Measurements from ENCODE around the gene VPS35L.

Gene VPS35L

GRCh38 chr16:19748389-19749168 lies 193.1 kb downstream of the VPS35L start:
- no peak overlapping the region for H3K4me3 ChIP-seq (replicated peaks in 1 of 2; ENCODE audit: low read depth in 2 of 2, low read length in 2 of 2)
- peak; percentile 27 to 46 for DNase-seq (ENCODE audit: low read depth in 2 of 2)
- no peak for TF ChIP-seq CTCF (IDR thresholded peaks at IDR 0.05; ENCODE audit: low read depth, low read length)

- peak in 1 of 2 donors; percentile 7 for DNase-seq (ENCODE audit: low read depth in 2 of 2)
- no peak for TF ChIP-seq CTCF (IDR thresholded peaks at IDR 0.05; ENCODE audit: low read depth, low read length)
- no peak overlapping the region for H3K4me3 ChIP-seq (replicated peaks in 1 of 2; ENCODE audit: low read depth in 2 of 2, low read length in 2 of 2)
These were observed 194.1 kb downstream of the VPS35L start for GRCh38 chr16:19749571-19750080.
